CD8-positive, alpha-beta memory T cell (primary cell): ENCODE results near the gene MACC1. TPM values are rescaled to one million over a fixed set of nuclear protein-coding genes. Genes with fewer than 3 reads are reported as not detected.

Experiments used
- CTCF ChIA-PET: fragments of 350-600 bp; sonication (Branson Sonifier 250); formaldehyde crosslinking; loops from one replicate; lab custom pipeline; 2021; ENCODE audit warnings: antibody characterized with exemption; lab: Charles Lee
- POLR2A ChIA-PET: fragments of 350-600 bp; sonication (Branson Sonifier 250); formaldehyde crosslinking; loops from one replicate; lab custom pipeline; 2021; ENCODE audit warnings: antibody characterized with exemption; lab: Charles Lee
- DNase-seq, 5 donors: peaks; one replicate each; pipeline versions ENCODE4 v3.0.0 to v3.0.0-alpha.2; 2020 to 2022; ENCODE audit warnings: mixed read lengths in 1 of 5
- H3K27ac ChIP-seq: one replicate; pipeline ENCODE4 v1.7.0; 2013; ENCODE audit warnings: low read depth, mild to moderate bottlenecking, low read length, moderate library complexity
- H3K27me3 ChIP-seq: 2 replicates; pipeline ENCODE4 v1.7.0; 2013; ENCODE audit warnings: low read length, mild to moderate bottlenecking; ENCODE audit not compliant: insufficient read depth, poor library complexity, severe bottlenecking
- H3K36me3 ChIP-seq: 2 replicates; pipeline ENCODE4 v1.7.0; 2013; ENCODE audit warnings: mild to moderate bottlenecking, low read length, moderate library complexity; ENCODE audit not compliant: insufficient read depth
- H3K4me1 ChIP-seq: 2 replicates; pipeline ENCODE4 v1.7.0; 2013; ENCODE audit warnings: mild to moderate bottlenecking, low read length, moderate library complexity; ENCODE audit not compliant: insufficient read depth
- H3K4me3 ChIP-seq: 2 replicates; pipeline ENCODE4 v1.7.0; 2013; ENCODE audit warnings: mild to moderate bottlenecking, low read length
- H3K9me3 ChIP-seq: 2 replicates; pipeline ENCODE4 v1.7.0; 2013; ENCODE audit warnings: mild to moderate bottlenecking, low read length
- H3K27ac Mint-ChIP-seq, 8 donors: one replicate each; pipeline ENCODE4 v1.8.0; 2020 to 2021; ENCODE audit warnings: mixed read lengths in 8 of 8, mild to moderate bottlenecking in 6 of 8, inconsistent platforms in 3 of 8, moderate library complexity in 3 of 8
- H3K27me3 Mint-ChIP-seq, 2 donors: one replicate each; pipeline ENCODE4 v1.8.0; 2020 to 2021; ENCODE audit warnings: mixed read lengths in 2 of 2, mild to moderate bottlenecking in 1 of 2, moderate library complexity in 1 of 2
- H3K36me3 Mint-ChIP-seq, 3 donors: one replicate each; pipeline ENCODE4 v1.8.0; 2020 to 2021; ENCODE audit warnings: mixed read lengths in 3 of 3, inconsistent platforms in 1 of 3, mild to moderate bottlenecking in 1 of 3
- H3K4me1 Mint-ChIP-seq, 3 donors: one replicate each; pipeline ENCODE4 v1.8.0; 2020 to 2021; ENCODE audit warnings: mixed read lengths in 3 of 3, inconsistent platforms in 1 of 3, mild to moderate bottlenecking in 1 of 3
- H3K4me3 Mint-ChIP-seq, 7 donors: one replicate each; pipeline ENCODE4 v1.8.0; 2020 to 2021; ENCODE audit warnings: mixed read lengths in 7 of 7, mild to moderate bottlenecking in 6 of 7, moderate library complexity in 4 of 7, inconsistent platforms in 2 of 7
- H3K9me3 Mint-ChIP-seq, 5 donors: one replicate each; pipeline ENCODE4 v1.8.0; 2020 to 2022; ENCODE audit warnings: mixed read lengths in 5 of 5, mild to moderate bottlenecking in 3 of 5, moderate library complexity in 2 of 5, inconsistent platforms in 1 of 5
- polyA plus RNA-seq: library from polyadenylated mRNA; unstranded; fragments of 300-500 nt; fragmentation: Illumina TruSeq; gene quantifications from one replicate; pipeline ENCODE4 v1.2.3, GENCODE V29; 2021
- total RNA-seq, 2 experiments: library from RNA; stranded (reverse); gene quantifications; one replicate each; pipeline ENCODE4 v1.2.3, GENCODE V29; 2021

The MACC1 gene
- total and polyA plus RNA-seq, 3 experiments from 2014 or later = 0.08 to 0.86 (median 0.37) TPM

GRCh38 chr7:20173828-20174227 lies 43.4 kb downstream of the MACC1 start:
- H3K4me1 ChIP-seq = no peaks in the 10 kb centered on the region
- no peak overlapping the region for H3K4me3 ChIP-seq
- H3K27ac ChIP-seq = no peak overlapping the region
- no peaks in the 10 kb centered on the region for H3K36me3 Mint-ChIP-seq
- no peaks in the 10 kb centered on the region for H3K9me3 ChIP-seq
- peaks cover 0 to 3% (median 0%) of the 10 kb centered on the region in 5 donors for H3K9me3 Mint-ChIP-seq
- H3K27me3 ChIP-seq = no peaks in the 10 kb centered on the region
- H3K4me1 Mint-ChIP-seq = no peaks in the 10 kb centered on the region
- no peak for DNase-seq
- ChIA-PET POLR2A (no interaction called here), CTCF (no interaction called here)
- H3K4me3 Mint-ChIP-seq = no peak overlapping the region
- H3K36me3 ChIP-seq = no peaks in the 10 kb centered on the region
- no peaks in the 10 kb centered on the region for H3K27me3 Mint-ChIP-seq
- no peak overlapping the region for H3K27ac Mint-ChIP-seq

DNA sequence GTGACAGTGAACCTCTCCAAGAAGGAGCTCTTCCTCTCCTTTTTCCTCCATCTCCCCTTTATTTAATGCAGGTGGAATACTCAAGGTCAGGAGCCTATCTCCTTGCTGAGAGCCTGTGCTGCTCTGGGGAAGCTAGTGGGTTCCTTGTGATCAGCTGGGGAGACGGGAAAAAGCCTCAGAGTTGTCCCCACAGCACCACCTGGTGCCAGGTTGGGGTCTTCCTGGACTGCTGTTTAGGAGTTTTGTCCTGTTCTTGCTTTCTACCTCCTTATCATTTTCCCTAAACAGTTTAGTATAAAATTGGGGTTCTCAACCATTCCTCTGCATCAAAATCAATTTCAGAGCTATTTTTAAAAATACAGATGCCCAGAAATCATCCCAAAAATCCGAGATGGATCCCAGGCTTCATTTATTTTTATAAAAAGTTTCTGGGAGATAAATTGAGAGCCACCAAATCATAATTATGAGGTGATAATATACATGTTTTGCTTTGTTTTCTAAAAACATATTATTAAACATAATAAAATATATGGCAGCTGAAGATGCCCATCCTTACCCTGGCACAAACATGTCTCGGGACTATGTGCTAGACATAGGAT lies 44.3 kb downstream of the MACC1 start:
- CTCF ChIA-PET = no interaction called here
- Histone ChIP-seq H3K27ac (no peak overlapping the region), H3K36me3 (no peaks in the 10 kb centered on the region), H3K9me3 (no peaks in the 10 kb centered on the region), H3K27me3 (no peaks in the 10 kb centered on the region), H3K4me1 (no peaks in the 10 kb centered on the region), H3K4me3 (no peak overlapping the region)
- Mint-ChIP-seq H3K27ac (no peak overlapping the region), H3K4me1 (no peaks in the 10 kb centered on the region), H3K36me3 (no peaks in the 10 kb centered on the region), H3K4me3 (no peak overlapping the region), H3K27me3 (no peaks in the 10 kb centered on the region), H3K9me3 (peaks cover 0 to 3% (median 0%) of the 10 kb centered on the region in 5 donors)
- POLR2A ChIA-PET = no interaction called here
- DNase-seq = peak in 1 of 5 donors; percentile 1

DNA sequence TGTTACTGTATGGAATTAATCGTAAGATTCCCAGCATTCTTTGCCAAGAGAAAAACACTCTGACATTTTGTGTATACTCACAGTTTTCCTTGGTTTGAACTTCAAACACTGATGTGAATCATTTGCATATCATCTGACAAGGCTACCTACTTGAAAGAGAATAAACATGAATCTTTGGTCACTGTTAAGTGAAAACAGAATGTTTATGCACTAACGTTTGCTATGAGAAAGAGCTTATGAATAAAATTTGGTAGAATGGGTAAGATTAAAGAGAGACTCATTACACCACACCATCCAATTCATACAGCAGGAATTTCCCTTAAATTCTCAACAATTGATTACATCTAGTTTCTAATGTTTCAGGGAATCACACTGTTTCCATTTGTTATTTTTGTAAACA lies 46.6 kb downstream of the MACC1 start:
- no peaks in the 10 kb centered on the region for H3K27me3 Mint-ChIP-seq
- no peak overlapping the region for H3K4me3 Mint-ChIP-seq
- H3K36me3 Mint-ChIP-seq = no peaks in the 10 kb centered on the region
- DNase-seq = no peak
- Histone ChIP-seq H3K27ac (no peak overlapping the region), H3K27me3 (no peaks in the 10 kb centered on the region), H3K4me1 (no peaks in the 10 kb centered on the region), H3K9me3 (no peaks in the 10 kb centered on the region), H3K4me3 (no peak overlapping the region), H3K36me3 (no peaks in the 10 kb centered on the region)
- POLR2A ChIA-PET = no interaction called here
- no peaks in the 10 kb centered on the region for H3K4me1 Mint-ChIP-seq
- peaks cover 0 to 3% (median 0%) of the 10 kb centered on the region in 5 donors for H3K9me3 Mint-ChIP-seq
- CTCF ChIA-PET = no interaction called here
- H3K27ac Mint-ChIP-seq = no peak overlapping the region

GRCh38 chr7:20165146-20165510 lies 52.1 kb downstream of the MACC1 start:
- no peak overlapping the region for H3K4me3 Mint-ChIP-seq
- ChIA-PET CTCF (no interaction called here), POLR2A (no interaction called here)

DNA sequence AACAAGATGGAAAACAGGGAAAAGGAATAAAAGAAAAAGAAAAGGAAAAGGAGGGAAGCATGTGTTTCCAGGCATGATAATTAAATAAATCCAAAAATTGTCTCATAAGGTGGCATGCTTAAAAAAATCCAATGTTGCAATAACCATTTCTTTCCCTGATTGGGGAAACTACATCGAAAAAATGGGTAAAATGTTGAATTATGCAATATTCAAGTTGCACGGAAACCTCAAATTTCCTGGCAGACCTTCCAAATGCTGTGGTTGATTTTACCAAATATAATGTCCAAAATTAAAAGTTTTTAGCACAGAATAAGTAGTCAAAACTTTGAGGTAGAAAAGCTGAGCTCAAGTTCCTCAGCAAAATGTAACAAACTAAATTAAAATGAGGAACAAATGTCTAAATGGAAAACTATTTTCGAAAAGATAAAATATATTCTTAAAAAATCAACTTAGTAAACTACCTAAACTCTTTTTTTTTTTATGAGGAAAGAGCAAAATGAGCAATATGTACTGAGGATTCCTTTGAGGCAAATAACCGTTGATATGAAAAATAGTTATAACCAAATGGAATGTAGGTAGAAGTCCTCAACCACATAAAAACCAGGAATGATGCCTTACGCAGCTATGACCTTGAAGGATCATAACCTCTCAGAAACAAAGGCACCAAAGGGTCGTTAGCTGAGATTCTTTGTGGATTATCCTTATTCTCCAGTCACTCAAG lies 52.6 kb downstream of the MACC1 start:
- Histone ChIP-seq H3K4me1 (no peaks in the 10 kb centered on the region), H3K27me3 (no peaks in the 10 kb centered on the region), H3K27ac (no peak overlapping the region), H3K36me3 (no peaks in the 10 kb centered on the region), H3K9me3 (no peaks in the 10 kb centered on the region), H3K4me3 (no peak overlapping the region)
- CTCF ChIA-PET = no interaction called here
- Mint-ChIP-seq H3K27me3 (no peaks in the 10 kb centered on the region), H3K4me1 (no peaks in the 10 kb centered on the region), H3K36me3 (no peaks in the 10 kb centered on the region), H3K9me3 (peaks cover 0 to 2% (median 0%) of the 10 kb centered on the region in 5 donors), H3K4me3 (no peak overlapping the region), H3K27ac (no peak overlapping the region)
- no peak for DNase-seq
- POLR2A ChIA-PET = no interaction called here

More at GRCh38 chr7:20165146-20165510, 52.1 kb downstream of the MACC1 start:
- Histone ChIP-seq H3K36me3 (no peaks in the 10 kb centered on the region), H3K27ac (no peak overlapping the region), H3K9me3 (no peaks in the 10 kb centered on the region), H3K4me1 (no peaks in the 10 kb centered on the region), H3K27me3 (no peaks in the 10 kb centered on the region), H3K4me3 (no peak overlapping the region)
- Mint-ChIP-seq H3K36me3 (no peaks in the 10 kb centered on the region), H3K27me3 (no peaks in the 10 kb centered on the region), H3K9me3 (peaks cover 0 to 2% (median 0%) of the 10 kb centered on the region in 5 donors), H3K27ac (no peak overlapping the region), H3K4me1 (no peaks in the 10 kb centered on the region)
- no peak for DNase-seq

DNA sequence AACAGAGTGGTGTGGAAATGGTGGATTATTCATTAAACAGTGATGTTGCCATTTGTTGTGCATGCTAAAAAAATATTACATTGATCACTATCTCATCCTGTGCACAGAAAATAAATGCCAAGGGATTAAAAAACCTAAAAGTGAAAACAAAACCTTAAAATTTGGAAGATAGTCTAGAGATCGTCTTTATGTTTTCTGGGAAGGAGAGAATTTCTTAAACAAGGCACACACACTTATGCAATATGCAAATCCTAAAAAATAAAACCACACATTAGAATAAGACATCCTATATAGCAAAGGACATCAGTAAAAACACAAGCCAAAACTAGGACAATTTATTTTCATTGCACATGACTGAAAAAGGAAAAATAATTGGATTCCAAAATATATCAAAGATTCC lies 54.5 kb downstream of the MACC1 start:
- H3K9me3 Mint-ChIP-seq = peaks cover 0 to 2% (median 0%) of the 10 kb centered on the region in 5 donors
- no peaks in the 10 kb centered on the region for H3K27me3 Mint-ChIP-seq
- no peak overlapping the region for H3K4me3 Mint-ChIP-seq
- Histone ChIP-seq H3K27ac (no peak overlapping the region), H3K36me3 (no peaks in the 10 kb centered on the region), H3K4me1 (no peaks in the 10 kb centered on the region), H3K9me3 (no peaks in the 10 kb centered on the region), H3K4me3 (no peak overlapping the region), H3K27me3 (no peaks in the 10 kb centered on the region)
- no peaks in the 10 kb centered on the region for H3K4me1 Mint-ChIP-seq
- ChIA-PET CTCF (no interaction called here), POLR2A (no interaction called here)
- H3K36me3 Mint-ChIP-seq = no peaks in the 10 kb centered on the region
- H3K27ac Mint-ChIP-seq = no peak overlapping the region
- DNase-seq = no peak

- H3K27me3 Mint-ChIP-seq = no peaks in the 10 kb centered on the region
- CTCF ChIA-PET = no interaction called here
- no peak overlapping the region for H3K4me3 Mint-ChIP-seq
- H3K4me1 ChIP-seq = no peaks in the 10 kb centered on the region
- H3K36me3 ChIP-seq = no peaks in the 10 kb centered on the region
- H3K9me3 Mint-ChIP-seq = peaks cover 0 to 2% (median 0%) of the 10 kb centered on the region in 5 donors
- H3K9me3 ChIP-seq = no peaks in the 10 kb centered on the region
- no peak overlapping the region for H3K27ac ChIP-seq
- no peak overlapping the region for H3K27ac Mint-ChIP-seq
- no peaks in the 10 kb centered on the region for H3K36me3 Mint-ChIP-seq
- H3K4me3 ChIP-seq = no peak overlapping the region
- DNase-seq = no peak
- POLR2A ChIA-PET = no interaction called here
- no peaks in the 10 kb centered on the region for H3K27me3 ChIP-seq
- no peaks in the 10 kb centered on the region for H3K4me1 Mint-ChIP-seq
These were observed 57.9 kb downstream of the MACC1 start for GRCh38 chr7:20159226-20159747.

DNA sequence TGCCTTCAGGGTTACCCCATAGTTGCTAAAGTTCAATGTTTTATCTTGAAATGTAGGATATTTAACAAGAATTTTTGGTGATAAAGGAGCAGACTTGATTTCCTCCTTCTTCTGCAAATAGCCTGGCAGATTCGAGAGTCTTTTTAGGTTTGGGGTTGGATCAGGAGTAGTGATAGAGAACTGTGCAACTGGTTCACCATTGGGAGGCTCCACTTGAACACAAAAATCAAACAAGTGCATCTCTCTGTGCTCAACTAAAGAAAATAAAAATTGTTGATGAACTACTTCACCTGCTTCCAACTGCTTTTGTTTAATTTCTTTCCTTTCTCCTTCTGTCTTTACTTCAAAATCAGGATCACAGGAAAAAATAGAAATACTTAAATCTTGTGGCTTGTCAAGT lies 58.5 kb downstream of the MACC1 start:
- Mint-ChIP-seq H3K4me3 (no peak overlapping the region), H3K4me1 (no peaks in the 10 kb centered on the region), H3K27ac (no peak overlapping the region), H3K36me3 (no peaks in the 10 kb centered on the region), H3K9me3 (peaks cover 0 to 2% (median 0%) of the 10 kb centered on the region in 5 donors), H3K27me3 (no peaks in the 10 kb centered on the region)
- no peak for DNase-seq
- H3K4me1 ChIP-seq = no peaks in the 10 kb centered on the region
- no peaks in the 10 kb centered on the region for H3K9me3 ChIP-seq
- no peak overlapping the region for H3K4me3 ChIP-seq
- ChIA-PET CTCF (no interaction called here), POLR2A (no interaction called here)
- no peaks in the 10 kb centered on the region for H3K27me3 ChIP-seq
- H3K36me3 ChIP-seq = no peaks in the 10 kb centered on the region
- no peak overlapping the region for H3K27ac ChIP-seq
